HUES64 (cell line): Measurements from ENCODE around the gene STK11IP.

ENCODE experiments used
- H3K27ac ChIP-seq: 2 replicates; pipeline ENCODE4 v1.7.0; 2013; ENCODE audit warnings: low read depth, low read length, inconsistent platforms
- H3K27me3 ChIP-seq: 2 replicates; pipeline ENCODE4 v1.6.1; 2013; ENCODE audit warnings: mild to moderate bottlenecking, low read length; ENCODE audit not compliant: insufficient read depth
- H3K36me3 ChIP-seq: 2 replicates; pipeline ENCODE4 v1.6.1; 2013; ENCODE audit warnings: mild to moderate bottlenecking, low read length; ENCODE audit not compliant: insufficient read depth
- H3K4me1 ChIP-seq: 2 replicates; pipeline ENCODE4 v1.6.1; 2013; ENCODE audit warnings: mild to moderate bottlenecking, low read length, moderate library complexity; ENCODE audit not compliant: insufficient read depth
- H3K4me3 ChIP-seq: 2 replicates; pipeline ENCODE4 v1.5.1; 2013; ENCODE audit warnings: mild to moderate bottlenecking, low read length, moderate library complexity
- H3K9ac ChIP-seq: 2 replicates; pipeline ENCODE4 v1.6.1; 2013; ENCODE audit warnings: mild to moderate bottlenecking, low read depth, low read length
- H3K9me3 ChIP-seq: 2 replicates; pipeline ENCODE4 v1.6.1; 2013; ENCODE audit warnings: low read depth, low read length; ENCODE audit not compliant: insufficient read depth
- WGBS: fragments of 150-250, 120-280 bp; methylation state at CpG from one replicate; pipeline ENCODE4 v1.1.7; 2013; ENCODE audit warnings: missing lambda C conversion rate; 5-methylcytosine and 5-hydroxymethylcytosine counted together

STK11IP gene

GRCh38 chr2:219664041-219664440 is 66.4 kb downstream of the STK11IP start:
- H3K4me1 ChIP-seq: peaks cover 9% of the 10 kb centered on the region
- H3K9me3 ChIP-seq: peaks cover 8% of the 10 kb centered on the region; the same call in 1 of the 2 replicates
- no peaks in the 10 kb centered on the region for H3K36me3 ChIP-seq
- H3K9ac ChIP-seq: no peak overlapping the region
- no peak overlapping the region for H3K27ac ChIP-seq
- no peak overlapping the region for H3K4me3 ChIP-seq
- WGBS: 92% methylated on average over 5 of the region's 5 CpGs
- no peaks in the 10 kb centered on the region for H3K27me3 ChIP-seq

- Histone ChIP-seq H3K9ac (no peak overlapping the region), H3K36me3 (no peaks in the 10 kb centered on the region), H3K4me1 (peaks cover 9% of the 10 kb centered on the region), H3K27me3 (no peaks in the 10 kb centered on the region), H3K27ac (no peak overlapping the region), H3K9me3 (peaks cover 8% of the 10 kb centered on the region; the same call in 1 of the 2 replicates), H3K4me3 (no peak overlapping the region)
- 70% methylated on average over 4 of the region's 4 CpGs for WGBS
Measured at GRCh38 chr2:219664944-219665343, 67.3 kb downstream of the STK11IP start.

GRCh38 chr2:219665926-219666325 is 68.3 kb downstream of the STK11IP start:
- 84% methylated on average over 6 of the region's 6 CpGs for WGBS
- no peak overlapping the region for H3K27ac ChIP-seq
- no peaks in the 10 kb centered on the region for H3K27me3 ChIP-seq
- H3K36me3 ChIP-seq: no peaks in the 10 kb centered on the region
- peaks cover 11% of the 10 kb centered on the region for H3K4me1 ChIP-seq
- H3K9me3 ChIP-seq: peaks cover 5% of the 10 kb centered on the region; the same call in 1 of the 2 replicates
- H3K9ac ChIP-seq: no peak overlapping the region
- no peak overlapping the region for H3K4me3 ChIP-seq
